Measurements from ENCODE around the gene SURF4.

SURF4 gene

GRCh38 chr9:133362359-133363044, 13.4 kb downstream of the SURF4 start:
- Histone ChIP-seq H3K27ac (ENCODE audit: low read length) (no peak overlapping the region), H3K4me1 (ENCODE audit: control insufficient read depth, insufficient read depth, low read length) (no peaks in the 10 kb centered on the region), H3K27me3 (ENCODE audit: control insufficient read depth, insufficient read depth, low read length) (no peaks in the 10 kb centered on the region), H3K4me3 (ENCODE audit: low read length) (no peak overlapping the region), H3K36me3 (ENCODE audit: control insufficient read depth, insufficient read depth, low read length) (peaks cover 32% of the 10 kb centered on the region), H3K9me3 (ENCODE audit: control insufficient read depth, insufficient read depth, low read length) (no peaks in the 10 kb centered on the region)
- no CpG with 5 or more reads among the region's 15 CpGs for WGBS (ENCODE audit: insufficient coverage, insufficient read length)
- DNase-seq (ENCODE audit: low read depth, low spot score), result no peak

GRCh38 chr9:133361507-133362092, 14.3 kb downstream of the SURF4 start:
- no peak for DNase-seq (ENCODE audit: low read depth, low spot score)
- H3K9me3 ChIP-seq (ENCODE audit: control insufficient read depth, insufficient read depth, low read length), result no peaks in the 10 kb centered on the region
- 100% methylated on average over 1 of the region's 13 CpGs for WGBS (ENCODE audit: insufficient coverage, insufficient read length)
- no peak overlapping the region for H3K27ac ChIP-seq (ENCODE audit: low read length)
- no peaks in the 10 kb centered on the region for H3K4me1 ChIP-seq (ENCODE audit: control insufficient read depth, insufficient read depth, low read length)
- no peaks in the 10 kb centered on the region for H3K27me3 ChIP-seq (ENCODE audit: control insufficient read depth, insufficient read depth, low read length)
- H3K4me3 ChIP-seq (ENCODE audit: low read length), result no peak overlapping the region
- H3K36me3 ChIP-seq (ENCODE audit: control insufficient read depth, insufficient read depth, low read length), result peaks cover 24% of the 10 kb centered on the region

- H3K9me3 ChIP-seq (ENCODE audit: control insufficient read depth, insufficient read depth, low read length), result no peaks in the 10 kb centered on the region
- H3K27ac ChIP-seq (ENCODE audit: low read length), result no peak overlapping the region
- H3K36me3 ChIP-seq (ENCODE audit: control insufficient read depth, insufficient read depth, low read length), result peaks cover 18% of the 10 kb centered on the region
- no peak overlapping the region for H3K4me3 ChIP-seq (ENCODE audit: low read length)
- H3K27me3 ChIP-seq (ENCODE audit: control insufficient read depth, insufficient read depth, low read length), result no peaks in the 10 kb centered on the region
- no CpG with 5 or more reads among the region's 21 CpGs for WGBS (ENCODE audit: insufficient coverage, insufficient read length)
- no peak for DNase-seq (ENCODE audit: low read depth, low spot score)
- H3K4me1 ChIP-seq (ENCODE audit: control insufficient read depth, insufficient read depth, low read length), result no peaks in the 10 kb centered on the region
Measured at GRCh38 chr9:133360400-133361393, 15.2 kb downstream of the SURF4 start.

- no peaks in the 10 kb centered on the region for H3K4me1 ChIP-seq (ENCODE audit: control insufficient read depth, insufficient read depth, low read length)
- H3K36me3 ChIP-seq (ENCODE audit: control insufficient read depth, insufficient read depth, low read length), result peaks cover 15% of the 10 kb centered on the region
- WGBS (ENCODE audit: insufficient coverage, insufficient read length), result no CpG with 5 or more reads among the region's 20 CpGs
Measured at GRCh38 chr9:133359399-133360175, 16.3 kb downstream of the SURF4 start.

GRCh38 chr9:133357656-133358055, 18.2 kb downstream of the SURF4 start:
- H3K4me3 ChIP-seq (ENCODE audit: low read length), result no peak overlapping the region
- H3K27me3 ChIP-seq (ENCODE audit: control insufficient read depth, insufficient read depth, low read length), result no peaks in the 10 kb centered on the region
- no CpG with 5 or more reads among the region's 14 CpGs for WGBS (ENCODE audit: insufficient coverage, insufficient read length)
- no peaks in the 10 kb centered on the region for H3K9me3 ChIP-seq (ENCODE audit: control insufficient read depth, insufficient read depth, low read length)
- no peak overlapping the region for H3K27ac ChIP-seq (ENCODE audit: low read length)
- H3K4me1 ChIP-seq (ENCODE audit: control insufficient read depth, insufficient read depth, low read length), result no peaks in the 10 kb centered on the region
- H3K36me3 ChIP-seq (ENCODE audit: control insufficient read depth, insufficient read depth, low read length), result peaks cover 16% of the 10 kb centered on the region
- no peak for DNase-seq (ENCODE audit: low read depth, low spot score)

More at GRCh38 chr9:133359399-133360175, 16.3 kb downstream of the SURF4 start:
- no peak for DNase-seq (ENCODE audit: low read depth, low spot score)
- no peaks in the 10 kb centered on the region for H3K27me3 ChIP-seq (ENCODE audit: control insufficient read depth, insufficient read depth, low read length)
- H3K9me3 ChIP-seq (ENCODE audit: control insufficient read depth, insufficient read depth, low read length), result no peaks in the 10 kb centered on the region
- no peak overlapping the region for H3K27ac ChIP-seq (ENCODE audit: low read length)
- H3K4me3 ChIP-seq (ENCODE audit: low read length), result no peak overlapping the region

- no peak for DNase-seq (ENCODE audit: low read depth, low spot score)
- Histone ChIP-seq H3K4me3 (ENCODE audit: low read length) (peak within 1 kb of the TSS; percentile 70), H3K27me3 (ENCODE audit: control insufficient read depth, insufficient read depth, low read length) (no peaks in the 10 kb centered on the region), H3K36me3 (ENCODE audit: control insufficient read depth, insufficient read depth, low read length) (peaks cover 22% of the 10 kb centered on the region), H3K9me3 (ENCODE audit: control insufficient read depth, insufficient read depth, low read length) (no peaks in the 10 kb centered on the region), H3K4me1 (ENCODE audit: control insufficient read depth, insufficient read depth, low read length) (no peaks in the 10 kb centered on the region), H3K27ac (ENCODE audit: low read length) (no peak within 1 kb of the TSS)
- no CpG with 5 or more reads among the region's 78 CpGs for WGBS (ENCODE audit: insufficient coverage, insufficient read length)
Measured at GRCh38 chr9:133356391-133357091, 19.3 kb downstream of the SURF4 start, which contains the start of the genes SURF1 and SURF2. Gene SURF1, minus strand, starts transcription at chr9:133356487. Its CDS starts 34 bp downstream, at chr9:133356453. Gene SURF2, plus strand, starts transcription at chr9:133356550. Its CDS starts 43 bp downstream, at chr9:133356593.

GRCh38 chr9:133355881-133356357, 19.9 kb downstream of the SURF4 start:
- Histone ChIP-seq H3K4me1 (ENCODE audit: control insufficient read depth, insufficient read depth, low read length) (no peaks in the 10 kb centered on the region), H3K4me3 (ENCODE audit: low read length) (peak overlapping the region; percentile 70), H3K27ac (ENCODE audit: low read length) (no peak overlapping the region), H3K27me3 (ENCODE audit: control insufficient read depth, insufficient read depth, low read length) (no peaks in the 10 kb centered on the region), H3K9me3 (ENCODE audit: control insufficient read depth, insufficient read depth, low read length) (no peaks in the 10 kb centered on the region), H3K36me3 (ENCODE audit: control insufficient read depth, insufficient read depth, low read length) (peaks cover 25% of the 10 kb centered on the region)
- WGBS (ENCODE audit: insufficient coverage, insufficient read length), result no CpG with 5 or more reads among the region's 31 CpGs
- no peak for DNase-seq (ENCODE audit: low read depth, low spot score)

GRCh38 chr9:133354766-133355165, 21.1 kb downstream of the SURF4 start:
- Histone ChIP-seq H3K4me1 (ENCODE audit: control insufficient read depth, insufficient read depth, low read length) (no peaks in the 10 kb centered on the region), H3K36me3 (ENCODE audit: control insufficient read depth, insufficient read depth, low read length) (peaks cover 34% of the 10 kb centered on the region)
- DNase-seq (ENCODE audit: low read depth, low spot score), result no peak

GRCh38 chr9:133353548-133353947, 22.3 kb downstream of the SURF4 start:
- Histone ChIP-seq H3K4me1 (ENCODE audit: control insufficient read depth, insufficient read depth, low read length) (no peaks in the 10 kb centered on the region), H3K36me3 (ENCODE audit: control insufficient read depth, insufficient read depth, low read length) (peaks cover 41% of the 10 kb centered on the region), H3K27me3 (ENCODE audit: control insufficient read depth, insufficient read depth, low read length) (no peaks in the 10 kb centered on the region), H3K9me3 (ENCODE audit: control insufficient read depth, insufficient read depth, low read length) (no peaks in the 10 kb centered on the region), H3K27ac (ENCODE audit: low read length) (no peak overlapping the region), H3K4me3 (ENCODE audit: low read length) (no peak overlapping the region)
- WGBS (ENCODE audit: insufficient coverage, insufficient read length), result no CpG with 5 or more reads among the region's 5 CpGs
- DNase-seq (ENCODE audit: low read depth, low spot score), result no peak

More at GRCh38 chr9:133354766-133355165, 21.1 kb downstream of the SURF4 start:
- no peak overlapping the region for H3K27ac ChIP-seq (ENCODE audit: low read length)
- no peaks in the 10 kb centered on the region for H3K27me3 ChIP-seq (ENCODE audit: control insufficient read depth, insufficient read depth, low read length)
- WGBS (ENCODE audit: insufficient coverage, insufficient read length), result no CpG with 5 or more reads among the region's 7 CpGs
- H3K4me3 ChIP-seq (ENCODE audit: low read length), result no peak overlapping the region
- no peaks in the 10 kb centered on the region for H3K9me3 ChIP-seq (ENCODE audit: control insufficient read depth, insufficient read depth, low read length)
